ENCODE data around the gene SCUBE3. TPM values are rescaled to one million over a fixed set of nuclear protein-coding genes. Genes with fewer than 3 reads are reported as not detected.
A peak's percentile ranks its signal among the peaks of the same experiment; 100 is the strongest.

SCUBE3 gene
- total RNA-seq, 4 donors from 2014 or later: 0.03 to 0.19 TPM; not detected in 2

- peaks cover 0 to 92% (median 5%) of the 10 kb centered on the region in 4 donors for H3K27me3 ChIP-seq
- DNase-seq: no peak
- 31 to 47% methylated on average over 4 of the region's 4 CpGs for WGBS, 2 donors
- H3K9me3 ChIP-seq: no peaks in the 10 kb centered on the region
- no peak for TF ChIP-seq POLR2A (IDR thresholded peaks at IDR 0.05)
- no peak for TF ChIP-seq CTCF (IDR thresholded peaks at IDR 0.05)
- H3K4me3 ChIP-seq: no peak overlapping the region
- no peak overlapping the region for H3K27ac ChIP-seq
- no peaks in the 10 kb centered on the region for H3K36me3 ChIP-seq
- H3K4me1 ChIP-seq: peaks cover 3 to 5% (median 3%) of the 10 kb centered on the region in 3 donors
- intact Hi-C loops (cut with DNase I): no loop called here
These were observed 5.3 kb upstream of the SCUBE3 start for GRCh38 chr6:35208419-35208818.

GRCh38 chr6:35209081-35209480 is 4.7 kb upstream of the SCUBE3 start:
- Histone ChIP-seq H3K27me3 (peaks cover 0 to 92% (median 5%) of the 10 kb centered on the region in 4 donors), H3K4me3 (no peak overlapping the region), H3K36me3 (no peaks in the 10 kb centered on the region), H3K4me1 (peaks cover 5 to 12% (median 6%) of the 10 kb centered on the region in 3 donors), H3K9me3 (no peaks in the 10 kb centered on the region), H3K27ac (no peak overlapping the region)
- TF ChIP-seq CTCF (IDR thresholded peaks at IDR 0.05) (no peak), POLR2A (IDR thresholded peaks at IDR 0.05) (no peak)
- intact Hi-C loops (cut with DNase I): no loop called here
- no peak for DNase-seq
- WGBS, 2 donors: 44 to 64% methylated on average over 1 of the region's 1 CpG

GRCh38 chr6:35209622-35210247 is 4.0 kb upstream of the SCUBE3 start:
- Histone ChIP-seq H3K36me3 (no peaks in the 10 kb centered on the region), H3K27ac (no peak overlapping the region), H3K27me3 (peaks cover 0 to 92% (median 8%) of the 10 kb centered on the region in 4 donors), H3K4me1 (peaks cover 10 to 18% (median 13%) of the 10 kb centered on the region in 3 donors), H3K4me3 (no peak overlapping the region), H3K9me3 (no peaks in the 10 kb centered on the region)
- 53 to 56% methylated on average over 2 of the region's 2 CpGs for WGBS, 2 donors
- TF ChIP-seq CTCF (IDR thresholded peaks at IDR 0.05) (no peak), POLR2A (IDR thresholded peaks at IDR 0.05) (no peak)
- intact Hi-C loops (cut with DNase I): no loop called here
- DNase-seq: no peak

- no peak for TF ChIP-seq POLR2A (IDR thresholded peaks at IDR 0.05)
- no peak for TF ChIP-seq CTCF (IDR thresholded peaks at IDR 0.05)
- no peak for DNase-seq
- H3K27me3 ChIP-seq: peaks cover 0 to 89% (median 12%) of the 10 kb centered on the region in 4 donors
- H3K4me3 ChIP-seq: peak overlapping the region; percentile 47 to 75 (median 51)
- H3K27ac ChIP-seq: no peak overlapping the region
- H3K9me3 ChIP-seq: no peaks in the 10 kb centered on the region
- intact Hi-C loops (cut with DNase I): no loop called here
- H3K36me3 ChIP-seq: no peaks in the 10 kb centered on the region
- H3K4me1 ChIP-seq: peaks cover 13 to 24% (median 16%) of the 10 kb centered on the region in 3 donors
- WGBS, 2 donors: 17 to 26% methylated on average over 8 to 11 of the region's 51 CpGs
These were observed 411 bp upstream of the SCUBE3 start for GRCh38 chr6:35213298-35213791.

GRCh38 chr6:35214869-35215664 is 1.3 kb downstream of the SCUBE3 start:
- H3K4me3 ChIP-seq: peak overlapping the region in 2 of 4 donors; percentile 54 to 75
- 46 to 58% methylated on average over 13 to 18 of the region's 18 CpGs for WGBS, 2 donors
- H3K4me1 ChIP-seq: peaks cover 13 to 24% (median 16%) of the 10 kb centered on the region in 3 donors
- no peaks in the 10 kb centered on the region for H3K36me3 ChIP-seq
- no peak for TF ChIP-seq POLR2A (IDR thresholded peaks at IDR 0.05)
- no peak for TF ChIP-seq CTCF (IDR thresholded peaks at IDR 0.05)
- no peaks in the 10 kb centered on the region for H3K9me3 ChIP-seq
- DNase-seq: no peak
- no peak overlapping the region for H3K27ac ChIP-seq
- peaks cover 0 to 74% (median 12%) of the 10 kb centered on the region in 4 donors for H3K27me3 ChIP-seq
- intact Hi-C loops (cut with DNase I): no loop called here
